Measurements from ENCODE around the gene OTUB1.

Gene OTUB1

GRCh38 chr11:64003807-64004589 is 17.8 kb downstream of the OTUB1 start:
- no peak for DNase-seq (ENCODE audit: insufficient read length, low spot score)
- no peak for FAIRE-seq

- DNase-seq (ENCODE audit: insufficient read length, low spot score) (no peak), FAIRE-seq (no peak)
Observed at GRCh38 chr11:64004590-64004984, 18.3 kb downstream of the OTUB1 start.

GRCh38 chr11:64005691-64006090 is 19.5 kb downstream of the OTUB1 start:
- no peak for FAIRE-seq
- no peak for DNase-seq (ENCODE audit: insufficient read length, low spot score)

- DNase-seq (ENCODE audit: insufficient read length, low spot score) = no peak
- no peak for FAIRE-seq
Observed at GRCh38 chr11:64006398-64006797, 20.2 kb downstream of the OTUB1 start.

- FAIRE-seq (no peak), DNase-seq (ENCODE audit: insufficient read length, low spot score) (no peak)
Observed at GRCh38 chr11:64007160-64007628, 21.0 kb downstream of the OTUB1 start.

- FAIRE-seq (no peak), DNase-seq (ENCODE audit: insufficient read length, low spot score) (no peak)
Observed at GRCh38 chr11:64007629-64008282, 21.5 kb downstream of the OTUB1 start.

GRCh38 chr11:64008283-64008913 is 22.2 kb downstream of the OTUB1 start:
- FAIRE-seq (no peak), DNase-seq (ENCODE audit: insufficient read length, low spot score) (no peak)

- DNase-seq (ENCODE audit: insufficient read length, low spot score) (no peak), FAIRE-seq (no peak)
Observed at GRCh38 chr11:64008914-64009633, 22.8 kb downstream of the OTUB1 start.

GRCh38 chr11:64009710-64010109 is 23.5 kb downstream of the OTUB1 start:
- FAIRE-seq (no peak), DNase-seq (ENCODE audit: insufficient read length, low spot score) (no peak)

GRCh38 chr11:64010783-64011182 is 24.5 kb downstream of the OTUB1 start:
- DNase-seq (ENCODE audit: insufficient read length, low spot score) (no peak), FAIRE-seq (peak; percentile 98)

- DNase-seq (ENCODE audit: insufficient read length, low spot score) (no peak), FAIRE-seq (no peak)
Observed at GRCh38 chr11:64011371-64011770, 25.1 kb downstream of the OTUB1 start.

- no peak for DNase-seq (ENCODE audit: insufficient read length, low spot score)
- FAIRE-seq = no peak
Observed at GRCh38 chr11:64013141-64013896, 27.1 kb downstream of the OTUB1 start.

GRCh38 chr11:64014356-64014755 is 28.1 kb downstream of the OTUB1 start:
- no peak for DNase-seq (ENCODE audit: insufficient read length, low spot score)
- no peak for FAIRE-seq

- DNase-seq (ENCODE audit: insufficient read length, low spot score) = no peak
- no peak for FAIRE-seq
Observed at GRCh38 chr11:64015510-64015909, 29.3 kb downstream of the OTUB1 start.

GRCh38 chr11:64015935-64016845 is 30.0 kb downstream of the OTUB1 start:
- DNase-seq (ENCODE audit: insufficient read length, low spot score) = no peak

GRCh38 chr11:64017945-64018224 is 31.6 kb downstream of the OTUB1 start:
- FAIRE-seq = no peak
- no peak for DNase-seq (ENCODE audit: insufficient read length, low spot score)

More at GRCh38 chr11:64015935-64016845, 30.0 kb downstream of the OTUB1 start:
- FAIRE-seq = no peak

GRCh38 chr11:64018310-64018709 is 32.1 kb downstream of the OTUB1 start:
- FAIRE-seq = no peak
- DNase-seq (ENCODE audit: insufficient read length, low spot score) = no peak

GRCh38 chr11:64019106-64020037 is 33.1 kb downstream of the OTUB1 start:
- DNase-seq (ENCODE audit: insufficient read length, low spot score) (no peak), FAIRE-seq (no peak)

Measured in HTR-8/SVneo (cell line).